Activated naive CD4-positive, alpha-beta T cell treated with anti-CD3 and anti-CD28 coated beads for 36 hours (primary cell): ENCODE measurements around the gene DUS2. TPM values are rescaled to one million over a fixed set of nuclear protein-coding genes. Genes with fewer than 3 reads are reported as not detected.
A peak's percentile ranks its signal among the peaks of the same experiment; 100 is the strongest.

ENCODE experiments used
- CTCF ChIA-PET: fragments of 350-600 bp; sonication (Branson Sonifier 250); formaldehyde crosslinking; loops from one replicate; lab custom pipeline; 2021; ENCODE audit warnings: antibody characterized with exemption; lab: Charles Lee
- DNase-seq: peaks from one replicate; pipeline ENCODE4 v3.0.0-alpha.2; 2020
- H3K27ac Mint-ChIP-seq: one replicate; pipeline ENCODE4 v1.8.0; 2021; ENCODE audit warnings: mild to moderate bottlenecking, mixed read lengths
- H3K27me3 Mint-ChIP-seq: one replicate; pipeline ENCODE4 v1.8.0; 2021; ENCODE audit warnings: low read depth, mixed read lengths
- H3K36me3 Mint-ChIP-seq: one replicate; pipeline ENCODE4 v1.8.0; 2021; ENCODE audit warnings: low read depth, mixed read lengths
- H3K4me1 Mint-ChIP-seq: one replicate; pipeline ENCODE4 v1.8.0; 2021; ENCODE audit warnings: low read depth, mixed read lengths
- H3K4me3 Mint-ChIP-seq: one replicate; pipeline ENCODE4 v1.8.0; 2021; ENCODE audit warnings: mild to moderate bottlenecking, moderate library complexity, mixed read lengths
- H3K9me3 Mint-ChIP-seq: one replicate; pipeline ENCODE4 v1.8.0; 2021; ENCODE audit warnings: mixed read lengths
- intact Hi-C: fragments of 100-400 bp; cut with micrococcal nuclease; formaldehyde crosslinking; loops from one replicate; pipeline ENCODE4 v1.15.1; 2023
- total RNA-seq, 2 experiments: library from RNA; stranded (reverse); gene quantifications; one replicate each; pipeline ENCODE4 v1.2.3, GENCODE V29; 2021

Gene DUS2
- total RNA-seq, 2 experiments from 2014 or later: 22.9 to 25.2 TPM

DNA sequence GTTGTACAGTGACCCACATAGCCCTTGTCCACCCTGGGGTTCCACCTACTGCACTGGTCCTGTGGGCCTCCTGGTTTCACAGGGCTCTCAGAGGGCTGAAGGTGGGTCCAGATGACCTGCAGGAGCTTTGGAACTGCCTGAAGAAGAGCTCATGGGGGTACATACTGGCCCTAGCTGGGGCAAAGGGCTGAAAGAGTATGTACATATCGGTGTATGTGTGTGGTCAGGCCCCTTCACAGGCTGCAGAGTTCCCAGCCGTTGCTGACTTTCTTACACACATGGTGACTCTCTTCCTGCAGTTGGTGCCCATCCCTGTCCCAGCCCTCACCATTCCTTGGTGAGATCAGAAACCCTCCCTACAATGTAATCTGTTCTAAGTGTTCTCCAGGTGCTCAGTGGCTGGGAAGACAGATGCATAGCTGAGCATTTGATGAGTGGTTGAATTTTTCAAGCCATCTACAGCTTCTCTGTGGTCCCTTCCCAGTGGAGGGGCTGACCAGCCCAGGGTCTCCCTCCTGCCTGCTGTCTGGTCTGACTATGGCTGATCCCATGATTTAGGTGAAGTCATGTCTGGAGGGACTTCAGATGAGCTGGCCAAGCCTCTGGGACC lies 59.6 kb downstream of the DUS2 start:
- peaks cover 71% of the 10 kb centered on the region for H3K4me1 Mint-ChIP-seq
- peaks cover 14% of the 10 kb centered on the region for H3K36me3 Mint-ChIP-seq
- no peak for DNase-seq
- CTCF ChIA-PET: interaction anchor here (0.8 to 3.0 kb wide), 4 partner anchors 11 to 128 kb away, joined by 3 to 14 read pairs (median 4); no protein-coding TSS in a partner anchor
- intact Hi-C loops: loop anchor here (5.0 to 10.0 kb wide), 5 partner anchors 145 to 838 kb away; partner anchors contain the start of genes CDH3, FHOD1, PSMB10 and SLC9A5
- H3K27ac Mint-ChIP-seq: peak overlapping the region; percentile 95
- no peak overlapping the region for H3K4me3 Mint-ChIP-seq
- no peaks in the 10 kb centered on the region for H3K9me3 Mint-ChIP-seq
- no peaks in the 10 kb centered on the region for H3K27me3 Mint-ChIP-seq

DNA sequence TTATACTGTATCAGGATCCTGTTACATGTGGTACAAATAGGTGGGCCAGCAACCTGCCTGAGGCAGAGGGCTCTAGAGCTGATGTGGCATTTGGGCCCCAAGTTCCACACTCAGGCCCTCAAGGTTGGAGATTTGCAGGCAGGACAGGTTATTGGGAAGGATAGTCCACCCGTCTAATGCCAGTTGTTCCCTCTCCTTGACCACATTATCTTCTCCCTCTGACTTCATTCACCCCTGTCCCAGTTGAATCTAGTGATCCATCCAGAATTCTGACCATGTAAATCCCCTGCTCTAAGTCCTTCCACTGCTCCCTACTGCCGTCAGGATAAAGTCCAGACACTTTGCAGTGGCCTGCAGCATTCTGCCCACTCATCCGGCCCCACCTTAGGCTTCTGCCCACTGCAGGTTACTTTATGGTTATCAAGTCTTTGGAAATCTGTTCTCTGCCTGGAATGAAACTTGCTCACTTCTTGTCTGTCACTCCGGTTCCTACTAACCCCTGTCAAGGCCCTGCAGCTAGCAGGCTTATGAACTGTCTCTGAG lies 60.2 kb downstream of the DUS2 start:
- Mint-ChIP-seq H3K27me3 (no peaks in the 10 kb centered on the region), H3K27ac (peak overlapping the region; percentile 95), H3K36me3 (peaks cover 9% of the 10 kb centered on the region), H3K4me1 (peaks cover 70% of the 10 kb centered on the region), H3K4me3 (no peak overlapping the region), H3K9me3 (no peaks in the 10 kb centered on the region)
- CTCF ChIA-PET: interaction anchor here (0.8 to 3.0 kb wide), 6 partner anchors 9 to 147 kb away, joined by 3 to 14 read pairs (median 4); no protein-coding TSS in a partner anchor
- DNase-seq: no peak
- intact Hi-C loops: loop anchor here (5.0 to 10.0 kb wide), 5 partner anchors 146 to 839 kb away; partner anchors contain the start of genes CDH3, FHOD1, PSMB10 and SLC9A5

DNA sequence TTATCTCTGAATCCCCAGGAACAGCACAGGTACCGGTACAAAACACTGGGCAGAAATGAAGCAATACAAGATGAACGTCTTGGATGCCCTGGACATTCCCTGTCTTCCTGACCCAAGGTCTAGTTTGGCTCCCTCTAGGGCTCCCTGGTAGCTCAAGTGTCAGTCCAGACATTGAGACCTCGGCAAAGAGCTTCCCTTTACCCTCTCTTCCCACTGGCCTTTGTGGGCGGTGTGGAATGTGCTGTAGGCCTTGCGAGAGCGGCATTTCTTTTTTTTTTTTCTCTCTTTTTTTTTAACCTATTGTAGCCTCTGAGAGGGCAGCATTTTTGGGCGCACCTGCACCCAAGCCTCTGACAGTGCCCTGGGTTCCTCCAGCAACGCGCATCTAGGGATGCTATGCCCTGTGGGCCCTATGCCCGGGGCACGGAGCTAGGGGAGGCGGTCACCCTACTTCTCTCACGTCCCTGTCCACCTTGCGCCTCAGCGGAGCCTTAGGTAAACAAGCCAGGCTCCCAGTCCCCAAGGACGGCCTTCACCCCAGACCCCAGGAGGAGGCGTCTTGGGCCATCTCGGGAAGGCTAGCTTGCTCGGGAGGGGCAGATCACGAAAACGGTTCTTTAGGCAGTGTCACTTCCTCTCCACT lies 60.9 kb downstream of the DUS2 start:
- Mint-ChIP-seq H3K9me3 (no peaks in the 10 kb centered on the region), H3K4me3 (peak overlapping the region; percentile 81), H3K4me1 (peaks cover 67% of the 10 kb centered on the region), H3K36me3 (peaks cover 8% of the 10 kb centered on the region), H3K27me3 (no peaks in the 10 kb centered on the region), H3K27ac (peak overlapping the region; percentile 95)
- DNase-seq: no peak
- CTCF ChIA-PET: interaction anchor here (0.5 to 3.0 kb wide), 10 partner anchors 10 to 247 kb away, joined by 3 to 14 read pairs (median 3); no protein-coding TSS in a partner anchor
- intact Hi-C loops: loop anchor here (1.0 to 10.0 kb wide), 12 partner anchors 85 to 839 kb away; partner anchors contain the start of genes CDH3, CENPT, DPEP2 and ESRP2

DNA sequence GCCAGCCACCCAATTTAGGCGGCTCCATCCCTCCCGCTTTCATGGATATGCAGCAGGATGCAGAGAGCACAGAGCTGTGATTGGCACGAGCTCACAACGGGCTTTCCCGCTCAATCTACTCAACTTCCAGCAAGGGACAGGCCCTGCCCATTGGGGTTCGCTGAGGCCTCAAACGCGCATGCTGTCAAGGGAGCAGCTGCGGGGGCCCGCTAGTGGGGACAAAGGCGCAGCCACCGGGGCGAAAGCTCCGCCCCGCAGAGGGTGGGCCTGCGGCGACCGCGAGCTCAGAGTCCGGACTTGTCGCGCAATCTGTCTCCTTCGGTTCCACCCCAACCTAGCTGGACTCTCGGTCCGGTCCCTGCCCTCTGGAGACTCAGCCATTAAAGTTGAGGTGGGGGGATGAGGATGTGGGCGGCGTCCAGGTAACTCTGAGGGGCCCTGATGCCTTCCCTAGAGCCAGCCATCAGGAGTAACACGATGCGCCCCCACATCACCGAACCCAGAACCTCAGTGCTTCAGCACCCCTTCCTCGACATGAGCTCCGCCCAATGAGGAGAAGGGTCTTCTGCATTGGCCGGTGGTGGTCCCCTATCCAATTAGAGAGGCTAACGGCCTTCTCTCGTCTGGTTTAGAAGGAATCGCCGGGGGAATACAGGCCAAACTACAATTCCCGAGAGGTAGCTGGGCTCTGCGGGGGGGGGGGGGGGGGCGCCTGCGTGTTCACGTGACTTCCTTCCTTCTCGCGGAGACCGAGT lies 61.6 kb downstream of the DUS2 start:
- Mint-ChIP-seq H3K4me1 (peaks cover 67% of the 10 kb centered on the region), H3K9me3 (no peaks in the 10 kb centered on the region), H3K27me3 (no peaks in the 10 kb centered on the region), H3K36me3 (peaks cover 4% of the 10 kb centered on the region), H3K4me3 (peak overlapping the region; percentile 81), H3K27ac (peak overlapping the region; percentile 95)
- DNase-seq: peak; percentile 98
- CTCF ChIA-PET: interaction anchor here (0.6 to 3.0 kb wide), 12 partner anchors 9 to 570 kb away, joined by 3 to 14 read pairs (median 3); no protein-coding TSS in a partner anchor
- intact Hi-C loops: loop anchor here (1.0 to 10.0 kb wide), 15 partner anchors 86 to 840 kb away; partner anchors contain the start of genes CDH3, CENPT, CTCF and DPEP2

GRCh38 chr16:68085259-68086071 lies 62.4 kb downstream of the DUS2 start, which contains the start of gene NFATC3:
Gene NFATC3, plus strand, starts transcription at chr16:68085370. Its CDS starts 312 bp downstream, at chr16:68085682.
- H3K4me1 Mint-ChIP-seq: peaks cover 64% of the 10 kb centered on the region
- no peaks in the 10 kb centered on the region for H3K9me3 Mint-ChIP-seq
- H3K36me3 Mint-ChIP-seq: peaks cover 2% of the 10 kb centered on the region
- peak within 1 kb of the TSS; percentile 95 for H3K27ac Mint-ChIP-seq
- DNase-seq: peak; percentile 99
- CTCF ChIA-PET: interaction anchor here (0.7 to 2.9 kb wide), 6 partner anchors 9 to 571 kb away, joined by 3 to 12 read pairs (median 7); no protein-coding TSS in a partner anchor
- intact Hi-C loops: loop anchor here (1.0 to 10.0 kb wide), 11 partner anchors 9 to 841 kb away; partner anchors contain the start of genes CDH3, CENPT, CTCF and DPEP2
- no peaks in the 10 kb centered on the region for H3K27me3 Mint-ChIP-seq
- peak within 1 kb of the TSS; percentile 81 for H3K4me3 Mint-ChIP-seq

DNA sequence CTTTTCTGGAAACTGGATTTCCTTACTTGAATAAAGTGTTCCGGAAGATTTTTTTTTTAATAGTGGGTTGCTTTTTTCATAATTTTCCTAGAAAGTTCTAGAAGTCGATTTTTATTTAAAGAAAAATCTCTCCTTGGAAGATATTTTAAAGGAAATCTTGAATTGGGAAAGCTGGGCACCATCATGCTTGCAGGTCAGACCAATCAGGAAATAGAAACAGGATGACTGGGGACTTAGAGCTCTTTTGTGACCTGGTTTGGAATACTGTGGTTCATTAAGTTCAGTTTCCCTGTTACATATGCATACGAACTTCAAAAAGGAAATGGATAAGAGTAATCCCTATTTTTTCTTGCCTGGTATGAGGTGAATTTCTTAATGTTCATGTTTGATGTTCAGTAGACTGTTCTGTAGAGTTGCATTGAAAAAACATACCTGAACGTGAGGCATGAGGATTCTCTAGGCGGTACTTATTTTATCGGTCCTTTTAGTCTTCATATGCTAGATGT lies 63.3 kb downstream of the DUS2 start:
- Mint-ChIP-seq H3K9me3 (no peaks in the 10 kb centered on the region), H3K27me3 (no peaks in the 10 kb centered on the region), H3K4me3 (peak overlapping the region; percentile 81), H3K36me3 (no peaks in the 10 kb centered on the region), H3K27ac (peak overlapping the region; percentile 93), H3K4me1 (peaks cover 62% of the 10 kb centered on the region)
- intact Hi-C loops: loop anchor here (1.0 to 10.0 kb wide), 6 partner anchors 8 to 842 kb away; partner anchors contain the start of genes CDH3, FHOD1 and SLC9A5
- CTCF ChIA-PET: interaction anchor here (0.7 to 2.6 kb wide), 3 partner anchors 142 to 145 kb away, joined by 3 to 11 read pairs (median 6); no protein-coding TSS in a partner anchor
- no peak for DNase-seq

DNA sequence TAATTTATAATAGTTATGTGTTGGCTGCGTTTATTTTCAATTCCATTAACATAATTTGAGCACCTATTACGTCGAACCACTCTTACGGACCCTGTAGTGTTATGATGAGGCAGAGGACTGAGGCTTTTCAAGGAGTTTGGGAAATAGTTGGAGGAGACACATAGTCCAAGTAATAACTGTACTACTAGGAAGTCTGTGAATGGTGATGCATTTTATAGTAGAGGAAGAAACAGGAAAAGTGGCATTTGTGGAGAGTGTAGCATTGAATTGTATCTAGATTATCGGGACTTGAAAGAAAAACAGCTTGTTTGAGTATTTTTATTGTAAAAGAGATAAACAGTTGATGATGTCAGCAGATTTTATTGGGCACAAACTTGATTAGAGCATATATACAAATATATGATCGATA lies 63.8 kb downstream of the DUS2 start:
- DNase-seq: no peak
- H3K9me3 Mint-ChIP-seq: no peaks in the 10 kb centered on the region
- peaks cover 62% of the 10 kb centered on the region for H3K4me1 Mint-ChIP-seq
- CTCF ChIA-PET: interaction anchor here (0.7 to 2.6 kb wide), 4 partner anchors 9 to 143 kb away, joined by 3 to 11 read pairs (median 4); no protein-coding TSS in a partner anchor
- intact Hi-C loops: loop anchor here (1.0 to 10.0 kb wide), 6 partner anchors 7 to 842 kb away; partner anchors contain the start of genes CDH3, FHOD1 and SLC9A5
- peak overlapping the region; percentile 81 for H3K4me3 Mint-ChIP-seq
- H3K27me3 Mint-ChIP-seq: no peaks in the 10 kb centered on the region
- peak overlapping the region; percentile 93 for H3K27ac Mint-ChIP-seq
- no peaks in the 10 kb centered on the region for H3K36me3 Mint-ChIP-seq

- Mint-ChIP-seq H3K4me3 (peak overlapping the region; percentile 66), H3K4me1 (peaks cover 59% of the 10 kb centered on the region), H3K36me3 (no peaks in the 10 kb centered on the region), H3K9me3 (no peaks in the 10 kb centered on the region), H3K27ac (peak overlapping the region; percentile 74), H3K27me3 (no peaks in the 10 kb centered on the region)
- intact Hi-C loops: loop anchor here (5.0 to 10.0 kb wide), 5 partner anchors 200 to 843 kb away; partner anchors contain the start of genes CDH3, FHOD1 and SLC9A5
- no peak for DNase-seq
- CTCF ChIA-PET: interaction anchor here (0.8 to 2.6 kb wide), 3 partner anchors 8 to 143 kb away, joined by 3 to 11 read pairs (median 6); no protein-coding TSS in a partner anchor
These were observed 64.6 kb downstream of the DUS2 start for GRCh38 chr16:68087688-68088087.

- intact Hi-C loops: loop anchor here (5.0 to 10.0 kb wide), 5 partner anchors 199 to 844 kb away; partner anchors contain the start of genes CDH3, FHOD1 and SLC9A5
- peak overlapping the region; percentile 78 for H3K27ac Mint-ChIP-seq
- peak overlapping the region; percentile 66 for H3K4me3 Mint-ChIP-seq
- H3K27me3 Mint-ChIP-seq: no peaks in the 10 kb centered on the region
- no peaks in the 10 kb centered on the region for H3K9me3 Mint-ChIP-seq
- DNase-seq: no peak
- CTCF ChIA-PET: interaction anchor here (1.2 to 2.3 kb wide), 2 partner anchors 140 kb away, joined by 6 to 9 read pairs; no protein-coding TSS in a partner anchor
- peaks cover 59% of the 10 kb centered on the region for H3K4me1 Mint-ChIP-seq
- no peaks in the 10 kb centered on the region for H3K36me3 Mint-ChIP-seq
These were observed 65.3 kb downstream of the DUS2 start for GRCh38 chr16:68088130-68088972.
